Measurements from ENCODE around the gene ARFGAP3. TPM values are rescaled to one million over a fixed set of nuclear protein-coding genes. Genes with fewer than 3 reads are reported as not detected.

ARFGAP3 gene
- total and polyA plus RNA-seq, 4 donors: 37.0 to 41.0 (median 38.2) TPM

DNA sequence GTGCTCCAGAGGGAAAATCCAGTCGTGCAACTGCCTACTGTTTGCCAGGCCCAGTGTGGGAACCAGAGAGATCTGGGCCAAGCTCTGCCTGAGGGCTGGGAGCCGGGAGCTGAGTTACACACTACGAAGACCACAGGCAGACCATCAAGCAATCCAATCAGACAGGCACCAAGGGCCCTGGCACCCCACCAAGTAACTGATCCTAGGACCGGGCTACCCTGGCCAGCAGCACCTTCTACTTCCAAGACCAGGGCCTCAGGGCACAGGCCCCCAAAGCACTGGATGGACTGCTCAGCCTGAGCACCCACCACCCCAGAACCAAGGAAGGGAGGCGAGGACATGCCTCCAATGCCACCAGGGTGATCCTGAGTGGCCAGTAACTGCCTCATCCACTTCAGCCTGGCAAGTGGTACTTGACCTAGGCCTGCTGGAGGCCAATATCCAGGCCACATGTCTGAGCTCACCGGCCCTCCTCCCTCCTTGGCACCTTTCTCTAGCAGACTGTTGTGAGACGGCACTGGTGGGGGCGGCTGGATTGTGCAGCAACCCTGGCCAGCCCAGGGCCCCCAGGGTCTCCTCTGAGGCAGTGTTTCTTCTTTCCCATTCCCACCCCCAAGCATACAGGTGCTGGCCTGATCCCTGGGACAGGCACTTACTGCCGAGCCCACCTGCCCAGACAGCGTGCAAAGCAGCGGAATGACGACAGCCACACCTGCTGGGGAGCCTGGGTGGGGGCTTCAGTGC is 20.7 kb upstream of the ARFGAP3 start:
- no peaks in the 10 kb centered on the region for H3K9me3 ChIP-seq (ENCODE audit: control insufficient read depth, insufficient read depth, low read length)
- DNase-seq (ENCODE audit: low read depth in 4 of 6, low spot score in 6 of 6): no peak
- H3K27me3 ChIP-seq (ENCODE audit: control insufficient read depth, insufficient read depth, low read length): no peaks in the 10 kb centered on the region
- no peak overlapping the region for H3K4me3 ChIP-seq (ENCODE audit: low read depth, low read length)
- no peaks in the 10 kb centered on the region for H3K4me1 ChIP-seq (ENCODE audit: control insufficient read depth, insufficient read depth, low read length)
- 95% methylated on average over 11 of the region's 12 CpGs for WGBS (ENCODE audit: insufficient coverage)
- H3K27ac ChIP-seq (ENCODE audit: low read depth, low read length): no peak overlapping the region
- H3K36me3 ChIP-seq (ENCODE audit: control insufficient read depth, insufficient read depth, low read length): peaks cover 91% of the 10 kb centered on the region

GRCh38 chr22:42877158-42877557 is 20.1 kb upstream of the ARFGAP3 start:
- Histone ChIP-seq H3K4me1 (ENCODE audit: control insufficient read depth, insufficient read depth, low read length) (no peaks in the 10 kb centered on the region), H3K9me3 (ENCODE audit: control insufficient read depth, insufficient read depth, low read length) (no peaks in the 10 kb centered on the region), H3K27me3 (ENCODE audit: control insufficient read depth, insufficient read depth, low read length) (no peaks in the 10 kb centered on the region), H3K36me3 (ENCODE audit: control insufficient read depth, insufficient read depth, low read length) (peaks cover 92% of the 10 kb centered on the region), H3K27ac (ENCODE audit: low read depth, low read length) (no peak overlapping the region), H3K4me3 (ENCODE audit: low read depth, low read length) (no peak overlapping the region)
- 93% methylated on average over 6 of the region's 8 CpGs for WGBS (ENCODE audit: insufficient coverage)
- no peak for DNase-seq (ENCODE audit: low read depth in 4 of 6, low spot score in 6 of 6)

DNA sequence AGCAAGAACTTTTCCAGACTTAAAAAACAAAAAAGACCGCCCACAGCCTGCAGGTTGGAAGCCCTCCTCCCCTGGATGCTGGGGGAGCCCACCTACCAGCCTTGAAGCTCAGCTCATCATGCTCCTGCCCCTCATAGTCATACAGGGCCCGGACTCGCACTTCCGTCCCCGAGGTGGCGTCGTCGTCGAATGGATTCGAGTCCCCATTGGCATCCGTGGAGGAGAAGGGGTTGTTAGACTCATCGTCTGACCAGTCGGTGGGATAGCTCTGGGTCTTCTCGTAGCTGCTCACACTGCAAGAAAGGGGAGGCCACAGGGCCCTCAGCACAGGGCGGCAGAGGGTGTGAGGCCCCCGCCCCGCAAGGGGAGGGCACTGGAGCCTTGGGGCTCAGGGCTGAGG is 19.0 kb upstream of the ARFGAP3 start:
- H3K27ac ChIP-seq (ENCODE audit: low read depth, low read length): no peak overlapping the region
- no peak overlapping the region for H3K4me3 ChIP-seq (ENCODE audit: low read depth, low read length)
- H3K9me3 ChIP-seq (ENCODE audit: control insufficient read depth, insufficient read depth, low read length): no peaks in the 10 kb centered on the region
- WGBS (ENCODE audit: insufficient coverage): 95% methylated on average over 16 of the region's 17 CpGs
- peaks cover 92% of the 10 kb centered on the region for H3K36me3 ChIP-seq (ENCODE audit: control insufficient read depth, insufficient read depth, low read length)
- H3K4me1 ChIP-seq (ENCODE audit: control insufficient read depth, insufficient read depth, low read length): no peaks in the 10 kb centered on the region
- no peak for DNase-seq (ENCODE audit: low read depth in 4 of 6, low spot score in 6 of 6)
- H3K27me3 ChIP-seq (ENCODE audit: control insufficient read depth, insufficient read depth, low read length): no peaks in the 10 kb centered on the region

DNA sequence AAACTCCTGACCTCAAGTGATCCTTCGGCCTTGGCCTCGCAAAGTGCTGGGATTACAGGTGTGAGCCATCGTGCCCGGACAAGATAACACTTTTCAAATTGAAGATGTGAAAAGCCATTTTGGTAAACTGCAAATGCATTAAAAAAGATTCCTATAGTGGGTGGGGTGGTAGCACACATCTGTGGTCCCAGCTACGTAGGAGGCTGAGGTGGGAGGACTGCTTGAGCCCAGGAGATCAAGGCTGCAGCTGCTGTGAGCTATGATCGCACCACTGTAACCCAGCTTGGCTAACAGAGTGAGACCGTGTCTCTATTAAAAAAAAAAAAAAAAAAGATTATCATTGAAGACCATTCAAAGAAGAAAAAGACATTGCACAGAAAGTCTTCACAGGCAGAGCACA is 16.9 kb upstream of the ARFGAP3 start:
- Histone ChIP-seq H3K27ac (ENCODE audit: low read depth, low read length) (no peak overlapping the region), H3K27me3 (ENCODE audit: control insufficient read depth, insufficient read depth, low read length) (no peaks in the 10 kb centered on the region), H3K9me3 (ENCODE audit: control insufficient read depth, insufficient read depth, low read length) (no peaks in the 10 kb centered on the region), H3K36me3 (ENCODE audit: control insufficient read depth, insufficient read depth, low read length) (peaks cover 85% of the 10 kb centered on the region), H3K4me1 (ENCODE audit: control insufficient read depth, insufficient read depth, low read length) (peaks cover 6% of the 10 kb centered on the region), H3K4me3 (ENCODE audit: low read depth, low read length) (no peak overlapping the region)
- no peak for DNase-seq (ENCODE audit: low read depth in 4 of 6, low spot score in 6 of 6)
- WGBS (ENCODE audit: insufficient coverage): 100% methylated on average over 5 of the region's 7 CpGs

DNA sequence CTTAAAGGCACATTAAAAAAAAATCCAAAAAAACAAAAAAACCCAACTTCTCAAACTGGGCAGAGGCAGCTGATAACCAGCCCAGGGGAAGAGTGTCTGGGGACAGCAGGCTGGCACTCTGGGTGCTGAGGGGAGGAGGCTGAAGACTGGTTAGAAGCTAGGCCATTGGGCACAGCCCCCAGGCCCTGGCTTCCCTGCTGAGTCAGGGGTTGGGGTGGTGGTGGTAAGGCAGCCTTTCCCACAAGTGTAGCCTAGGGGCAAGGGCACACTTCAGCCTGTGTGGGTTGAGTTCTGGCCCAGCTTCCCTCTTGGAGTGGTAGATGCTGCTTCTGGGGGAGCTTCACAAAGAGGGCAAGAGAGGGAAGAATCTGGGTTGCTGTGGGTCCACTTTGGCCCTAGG is 16.3 kb upstream of the ARFGAP3 start:
- DNase-seq (ENCODE audit: low read depth in 4 of 6, low spot score in 6 of 6): no peak
- Histone ChIP-seq H3K27ac (ENCODE audit: low read depth, low read length) (no peak overlapping the region), H3K27me3 (ENCODE audit: control insufficient read depth, insufficient read depth, low read length) (no peaks in the 10 kb centered on the region), H3K9me3 (ENCODE audit: control insufficient read depth, insufficient read depth, low read length) (no peaks in the 10 kb centered on the region), H3K36me3 (ENCODE audit: control insufficient read depth, insufficient read depth, low read length) (peaks cover 83% of the 10 kb centered on the region), H3K4me1 (ENCODE audit: control insufficient read depth, insufficient read depth, low read length) (peaks cover 12% of the 10 kb centered on the region), H3K4me3 (ENCODE audit: low read depth, low read length) (no peak overlapping the region)

- H3K4me3 ChIP-seq (ENCODE audit: low read depth, low read length): no peak overlapping the region
- peaks cover 16% of the 10 kb centered on the region for H3K4me1 ChIP-seq (ENCODE audit: control insufficient read depth, insufficient read depth, low read length)
- H3K27ac ChIP-seq (ENCODE audit: low read depth, low read length): no peak overlapping the region
- peak in 1 of 6 donors; percentile 12 for DNase-seq (ENCODE audit: low read depth in 4 of 6, low spot score in 6 of 6)
- WGBS (ENCODE audit: insufficient coverage): 57% methylated on average over 6 of the region's 9 CpGs
- H3K36me3 ChIP-seq (ENCODE audit: control insufficient read depth, insufficient read depth, low read length): peaks cover 78% of the 10 kb centered on the region
- no peaks in the 10 kb centered on the region for H3K27me3 ChIP-seq (ENCODE audit: control insufficient read depth, insufficient read depth, low read length)
- no peaks in the 10 kb centered on the region for H3K9me3 ChIP-seq (ENCODE audit: control insufficient read depth, insufficient read depth, low read length)
Measured at GRCh38 chr22:42872821-42873220, 15.7 kb upstream of the ARFGAP3 start.

DNA sequence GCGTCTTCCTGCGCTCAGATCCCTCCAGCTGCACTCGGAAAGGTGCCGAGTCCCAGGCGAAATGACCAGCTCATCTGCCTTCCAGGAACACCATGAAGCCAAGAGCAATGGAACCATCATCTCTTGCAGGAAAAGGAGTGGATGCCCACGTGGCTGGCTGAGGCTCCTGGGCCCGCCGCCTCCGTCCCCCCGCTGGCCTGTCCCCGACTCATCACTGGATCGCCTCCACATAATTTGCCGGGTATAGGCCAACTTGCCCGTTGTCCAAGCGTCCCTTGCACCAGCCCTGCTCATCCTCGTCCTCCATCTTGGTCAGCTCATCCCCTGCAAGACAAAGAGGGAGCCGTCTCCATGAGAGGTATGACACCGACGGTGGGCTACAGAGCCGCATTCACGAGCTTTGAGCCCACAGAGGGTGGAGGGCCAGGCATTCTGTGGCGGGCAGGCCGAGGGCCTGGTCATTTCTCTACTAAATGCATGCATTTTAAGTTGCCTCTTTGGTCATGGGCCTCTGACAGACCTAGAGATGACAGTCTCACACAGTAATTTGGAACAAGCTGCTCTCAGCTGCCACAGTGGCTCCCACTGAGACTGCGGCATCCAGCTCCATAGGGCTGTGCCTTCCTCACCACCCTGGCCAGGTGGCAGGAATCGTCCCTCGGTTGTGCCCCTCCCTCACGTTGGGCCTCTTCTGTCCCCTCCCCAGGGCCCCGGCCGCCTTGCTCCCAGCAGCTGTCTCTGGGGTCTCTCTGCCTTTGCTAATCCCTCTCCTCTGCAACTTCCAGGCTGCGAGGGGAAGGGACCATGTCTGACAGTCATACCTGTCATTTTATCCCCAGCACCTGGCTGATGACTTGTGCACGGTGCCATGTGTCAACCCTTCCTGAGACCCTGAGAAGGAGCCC is 14.3 kb upstream of the ARFGAP3 start:
- DNase-seq (ENCODE audit: low read depth in 4 of 6, low spot score in 6 of 6): no peak
- Histone ChIP-seq H3K4me1 (ENCODE audit: control insufficient read depth, insufficient read depth, low read length) (peaks cover 19% of the 10 kb centered on the region), H3K4me3 (ENCODE audit: low read depth, low read length) (no peak overlapping the region), H3K27me3 (ENCODE audit: control insufficient read depth, insufficient read depth, low read length) (no peaks in the 10 kb centered on the region), H3K9me3 (ENCODE audit: control insufficient read depth, insufficient read depth, low read length) (no peaks in the 10 kb centered on the region), H3K27ac (ENCODE audit: low read depth, low read length) (no peak overlapping the region), H3K36me3 (ENCODE audit: control insufficient read depth, insufficient read depth, low read length) (peaks cover 64% of the 10 kb centered on the region)
- WGBS (ENCODE audit: insufficient coverage): 91% methylated on average over 31 of the region's 31 CpGs

GRCh38 chr22:42869888-42870480 is 12.9 kb upstream of the ARFGAP3 start:
- no peak for DNase-seq (ENCODE audit: low read depth in 4 of 6, low spot score in 6 of 6)
- 71% methylated on average over 20 of the region's 33 CpGs for WGBS (ENCODE audit: insufficient coverage)
- Histone ChIP-seq H3K4me1 (ENCODE audit: control insufficient read depth, insufficient read depth, low read length) (peaks cover 19% of the 10 kb centered on the region), H3K4me3 (ENCODE audit: low read depth, low read length) (no peak overlapping the region), H3K9me3 (ENCODE audit: control insufficient read depth, insufficient read depth, low read length) (no peaks in the 10 kb centered on the region), H3K27me3 (ENCODE audit: control insufficient read depth, insufficient read depth, low read length) (no peaks in the 10 kb centered on the region), H3K36me3 (ENCODE audit: control insufficient read depth, insufficient read depth, low read length) (peaks cover 54% of the 10 kb centered on the region), H3K27ac (ENCODE audit: low read depth, low read length) (no peak overlapping the region)

GRCh38 chr22:42869463-42869862 is 12.4 kb upstream of the ARFGAP3 start:
- Histone ChIP-seq H3K27me3 (ENCODE audit: control insufficient read depth, insufficient read depth, low read length) (no peaks in the 10 kb centered on the region), H3K36me3 (ENCODE audit: control insufficient read depth, insufficient read depth, low read length) (peaks cover 48% of the 10 kb centered on the region), H3K4me3 (ENCODE audit: low read depth, low read length) (no peak overlapping the region), H3K4me1 (ENCODE audit: control insufficient read depth, insufficient read depth, low read length) (peaks cover 19% of the 10 kb centered on the region), H3K9me3 (ENCODE audit: control insufficient read depth, insufficient read depth, low read length) (no peaks in the 10 kb centered on the region), H3K27ac (ENCODE audit: low read depth, low read length) (no peak overlapping the region)
- WGBS (ENCODE audit: insufficient coverage): 89% methylated on average over 6 of the region's 8 CpGs
- no peak for DNase-seq (ENCODE audit: low read depth in 4 of 6, low spot score in 6 of 6)

Measured in spinal cord (tissue), 10 donors.